PC-9 (cell line): Measurements from ENCODE around the gene FUBP3.

Experiments used
- EZH2 ChIP-seq: fragments of 200-600 bp; sonication (generic); IDR thresholded peaks from 2 replicates; pipeline ENCODE4 v1.8.0; 2017; ENCODE audit warnings: antibody characterized with exemption, low read depth
- TF ChIP-seq, protein P1 (sequence below): fragments of 200-600 bp; sonication (generic); conservative IDR thresholded peaks from 2 replicates; pipeline ENCODE4 v1.6.1; 2017; ENCODE audit warnings: mixed run types, antibody characterized with exemption, mild to moderate bottlenecking, moderate library complexity

DNA sequence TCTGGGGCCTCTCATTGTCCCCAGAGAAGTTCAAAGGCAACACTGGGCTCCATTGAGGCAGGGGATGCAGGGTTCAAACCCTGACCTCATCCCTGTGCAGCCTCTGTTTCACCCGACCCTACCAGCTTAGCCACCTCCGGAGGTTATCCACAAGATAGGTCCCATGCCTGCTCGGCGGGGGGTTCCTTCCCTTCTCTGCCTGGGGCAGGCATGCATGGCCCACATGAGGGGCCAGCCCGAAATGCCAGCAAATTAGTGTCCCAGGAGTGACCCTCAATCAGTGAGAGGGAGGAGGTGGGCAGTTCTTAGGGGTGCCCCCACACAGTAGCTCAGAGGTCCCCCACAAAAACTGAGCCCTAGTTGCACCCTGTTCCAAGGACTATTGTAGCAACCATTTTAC, 24.8 kb upstream of the FUBP3 start:
- TF ChIP-seq, protein P1, sequence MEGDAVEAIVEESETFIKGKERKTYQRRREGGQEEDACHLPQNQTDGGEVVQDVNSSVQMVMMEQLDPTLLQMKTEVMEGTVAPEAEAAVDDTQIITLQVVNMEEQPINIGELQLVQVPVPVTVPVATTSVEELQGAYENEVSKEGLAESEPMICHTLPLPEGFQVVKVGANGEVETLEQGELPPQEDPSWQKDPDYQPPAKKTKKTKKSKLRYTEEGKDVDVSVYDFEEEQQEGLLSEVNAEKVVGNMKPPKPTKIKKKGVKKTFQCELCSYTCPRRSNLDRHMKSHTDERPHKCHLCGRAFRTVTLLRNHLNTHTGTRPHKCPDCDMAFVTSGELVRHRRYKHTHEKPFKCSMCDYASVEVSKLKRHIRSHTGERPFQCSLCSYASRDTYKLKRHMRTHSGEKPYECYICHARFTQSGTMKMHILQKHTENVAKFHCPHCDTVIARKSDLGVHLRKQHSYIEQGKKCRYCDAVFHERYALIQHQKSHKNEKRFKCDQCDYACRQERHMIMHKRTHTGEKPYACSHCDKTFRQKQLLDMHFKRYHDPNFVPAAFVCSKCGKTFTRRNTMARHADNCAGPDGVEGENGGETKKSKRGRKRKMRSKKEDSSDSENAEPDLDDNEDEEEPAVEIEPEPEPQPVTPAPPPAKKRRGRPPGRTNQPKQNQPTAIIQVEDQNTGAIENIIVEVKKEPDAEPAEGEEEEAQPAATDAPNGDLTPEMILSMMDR, result no peak
- TF ChIP-seq EZH2, result no peak
